Breast epithelium (tissue), 3 donors: Measurements from ENCODE around the gene CTSW.

Experiments used
- POLR2A ChIP-seq: fragments of 450-650 bp; IDR thresholded peaks from one replicate; pipeline ENCODE4 v1.6.1; 2016; ENCODE audit warnings: antibody characterized with exemption, mild to moderate bottlenecking, moderate library complexity
- POLR2AphosphoS5 ChIP-seq, 3 donors: sonication (generic); formaldehyde crosslinking; IDR thresholded peaks; one replicate each; pipeline ENCODE4 v1.6.1; 2017; ENCODE audit warnings: antibody characterized with exemption in 3 of 3
- TF ChIP-seq, protein P1 (sequence below), 3 donors: fragments of 450-650 bp; IDR thresholded peaks; one replicate each; pipeline ENCODE4 v1.5.1; 2016 to 2017; ENCODE audit warnings: antibody characterized with exemption in 3 of 3, mild to moderate bottlenecking in 3 of 3, moderate library complexity in 3 of 3

DNA sequence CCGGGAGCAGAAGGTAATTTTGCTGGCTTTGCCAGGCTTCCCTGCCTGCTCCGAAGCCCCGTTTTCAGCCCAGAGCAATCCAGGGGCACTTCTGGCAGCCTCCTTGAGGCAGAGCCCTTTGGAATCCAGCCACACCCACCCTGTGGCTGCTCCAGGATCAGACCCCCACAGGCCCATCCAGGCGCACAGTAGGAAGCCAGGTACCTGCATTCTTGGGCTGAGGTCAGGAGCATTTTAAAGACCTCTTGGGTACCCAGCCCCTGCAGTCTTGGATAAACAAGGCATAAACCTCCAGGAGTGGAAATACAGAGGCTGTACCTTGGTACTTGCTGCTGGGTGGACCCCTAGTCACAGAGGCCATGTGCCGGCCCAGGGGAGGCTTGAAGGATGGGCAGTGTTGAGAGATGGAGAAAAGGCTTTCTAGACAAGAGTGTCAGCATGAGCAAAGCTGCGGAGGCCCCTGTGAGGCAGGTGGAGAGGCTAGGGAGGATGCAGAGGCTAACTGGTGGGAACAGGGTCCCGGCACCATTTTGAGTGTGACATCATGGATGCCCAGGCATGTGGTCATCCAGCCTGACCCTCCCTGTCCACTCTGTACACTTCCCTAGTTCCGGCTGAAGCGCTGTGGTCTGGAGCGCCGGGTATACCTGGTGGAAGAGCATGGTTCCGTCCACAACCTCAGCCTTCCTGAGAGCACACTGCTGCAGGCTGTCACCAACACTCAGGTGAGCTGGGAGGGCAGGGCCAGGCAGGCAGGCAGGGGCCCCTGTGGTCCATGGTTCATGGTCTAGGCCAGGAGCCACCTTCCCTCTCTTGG lies 15.5 kb upstream of the CTSW start:
- TF ChIP-seq POLR2AphosphoS5 (IDR thresholded peaks at IDR 0.05), result no peak
- TF ChIP-seq, protein P1, sequence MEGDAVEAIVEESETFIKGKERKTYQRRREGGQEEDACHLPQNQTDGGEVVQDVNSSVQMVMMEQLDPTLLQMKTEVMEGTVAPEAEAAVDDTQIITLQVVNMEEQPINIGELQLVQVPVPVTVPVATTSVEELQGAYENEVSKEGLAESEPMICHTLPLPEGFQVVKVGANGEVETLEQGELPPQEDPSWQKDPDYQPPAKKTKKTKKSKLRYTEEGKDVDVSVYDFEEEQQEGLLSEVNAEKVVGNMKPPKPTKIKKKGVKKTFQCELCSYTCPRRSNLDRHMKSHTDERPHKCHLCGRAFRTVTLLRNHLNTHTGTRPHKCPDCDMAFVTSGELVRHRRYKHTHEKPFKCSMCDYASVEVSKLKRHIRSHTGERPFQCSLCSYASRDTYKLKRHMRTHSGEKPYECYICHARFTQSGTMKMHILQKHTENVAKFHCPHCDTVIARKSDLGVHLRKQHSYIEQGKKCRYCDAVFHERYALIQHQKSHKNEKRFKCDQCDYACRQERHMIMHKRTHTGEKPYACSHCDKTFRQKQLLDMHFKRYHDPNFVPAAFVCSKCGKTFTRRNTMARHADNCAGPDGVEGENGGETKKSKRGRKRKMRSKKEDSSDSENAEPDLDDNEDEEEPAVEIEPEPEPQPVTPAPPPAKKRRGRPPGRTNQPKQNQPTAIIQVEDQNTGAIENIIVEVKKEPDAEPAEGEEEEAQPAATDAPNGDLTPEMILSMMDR (IDR thresholded peaks at IDR 0.05), result no peak
- TF ChIP-seq POLR2A, result no peak
